Thyroid gland (tissue), 4 donors: ENCODE data around the gene ATP5PO. TPM values are rescaled to one million over a fixed set of nuclear protein-coding genes. Genes with fewer than 3 reads are reported as not detected.

Source experiments
- DNase-seq, 2 donors: peaks; one replicate each; pipeline ENCODE4 v3.0.0-alpha.2; 2019
- H3K27ac ChIP-seq, 3 donors: fragments of 200-600 bp; sonication (generic); 1 replicate in 2 of 3; 2 replicates in 1 of 3; pipeline ENCODE4 v1.5.1; 2016 to 2019; ENCODE audit warnings: mild to moderate bottlenecking in 1 of 3, moderate library complexity in 1 of 3
- H3K27me3 ChIP-seq: fragments of 200-600 bp; sonication (generic); one replicate; pipeline ENCODE4 v1.5.1; 2019
- H3K36me3 ChIP-seq, 2 donors: fragments of 200-600 bp; sonication (generic); one replicate each; pipeline ENCODE4 v1.5.1; 2016 to 2019
- H3K4me1 ChIP-seq, 2 donors: fragments of 200-600 bp; sonication (generic); one replicate each; pipeline ENCODE4 v1.5.1; 2017 to 2019
- H3K4me3 ChIP-seq, 3 donors: fragments of 200-600 bp; sonication (generic); replicated peaks in 1 of 3; 1 replicate in 2 of 3; 2 replicates in 1 of 3; pipeline ENCODE4 v1.5.1; 2016; ENCODE audit warnings: mild to moderate bottlenecking in 1 of 3
- H3K9me3 ChIP-seq: fragments of 200-600 bp; sonication (generic); one replicate; pipeline ENCODE4 v1.5.1; 2017
- POLR2A ChIP-seq, 2 donors: fragments of 450-650 bp; IDR thresholded peaks; one replicate each; pipeline ENCODE4 v1.6.1; 2017; ENCODE audit warnings: antibody characterized with exemption in 2 of 2, mild to moderate bottlenecking in 2 of 2, moderate library complexity in 1 of 2
- WGBS, 2 donors: methylation state at CpG; one replicate each; pipeline ENCODE4 v1.1.5; 2017; 5-methylcytosine and 5-hydroxymethylcytosine counted together
- intact Hi-C: fragments of 100-400 bp; cut with DNase I; formaldehyde crosslinking; loops from one replicate; pipeline ENCODE4 v1.15.1; 2023
- total RNA-seq, 4 donors: library from RNA; depleted of rRNA; stranded (reverse); fragments of >200 nt; gene quantifications; one replicate each; pipeline ENCODE4 v1.2.3, GENCODE V29; 2016
- TF ChIP-seq, protein P1 (sequence below), 6 experiments: fragments of 200-600 bp in 3 of 6; fragments of 450-650 bp in 3 of 6; sonication (generic) in 3 of 6; IDR thresholded peaks; one replicate each; pipeline ENCODE4 v1.5.1; 2016 to 2019; ENCODE audit warnings: antibody characterized with exemption in 6 of 6, mild to moderate bottlenecking in 2 of 6, inconsistent platforms in 1 of 6, moderate library complexity in 1 of 6

The ATP5PO gene, protein sequence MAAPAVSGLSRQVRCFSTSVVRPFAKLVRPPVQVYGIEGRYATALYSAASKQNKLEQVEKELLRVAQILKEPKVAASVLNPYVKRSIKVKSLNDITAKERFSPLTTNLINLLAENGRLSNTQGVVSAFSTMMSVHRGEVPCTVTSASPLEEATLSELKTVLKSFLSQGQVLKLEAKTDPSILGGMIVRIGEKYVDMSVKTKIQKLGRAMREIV
- 100 to 1,000 TPM; 201 to 300 (median 256) TPM for total RNA-seq

DNA sequence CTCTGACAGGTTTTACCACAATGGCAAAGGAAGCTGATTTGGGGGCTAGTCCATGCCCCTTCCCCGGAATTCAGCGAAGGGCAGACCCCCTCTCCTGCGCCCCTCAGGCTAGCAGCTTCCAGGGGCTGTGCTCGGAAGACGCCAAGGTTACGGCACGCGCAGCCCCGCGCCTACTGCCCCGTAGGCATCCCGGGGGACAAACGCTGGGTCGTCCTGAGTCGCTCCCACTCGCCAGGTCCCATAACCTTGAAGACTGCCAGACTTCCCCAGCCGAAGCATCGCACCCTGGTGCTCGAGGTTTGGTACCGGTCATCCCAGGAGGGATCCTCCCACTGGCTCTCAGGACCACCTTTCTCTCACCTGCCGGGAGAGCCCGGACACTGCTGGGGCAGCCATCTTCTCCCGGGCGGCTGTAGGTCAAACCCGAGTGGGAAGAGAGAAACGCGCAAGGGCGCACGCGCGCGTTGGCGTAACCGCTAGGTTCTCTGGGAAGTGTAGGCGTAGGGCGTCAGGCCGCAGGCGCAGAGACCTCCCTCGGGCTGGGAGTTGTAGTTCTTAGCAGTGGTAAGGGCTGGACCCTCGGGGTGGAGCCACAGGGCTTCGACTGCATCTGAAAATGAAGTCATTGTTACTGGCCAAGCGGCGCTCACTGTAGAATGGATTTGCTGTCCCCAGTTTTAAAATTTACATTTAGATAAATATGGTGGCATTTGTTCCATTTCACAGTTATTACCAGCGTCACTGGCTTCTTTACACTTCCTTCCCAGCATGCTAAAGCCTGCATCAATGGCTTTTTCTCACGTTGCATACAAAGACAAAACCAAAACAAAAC lies at the start of gene ATP5PO:
ATP5PO (minus strand) TSS at position 437 of the 832 bp plus-strand sequence; CDS start at position 396, 41 bp downstream.
- Histone ChIP-seq H3K9me3 (no peaks in the 10 kb centered on the region), H3K4me1 (peaks cover 0 to 3% of the 10 kb centered on the region in 2 donors), H3K4me3 (peak within 1 kb of the TSS; percentile 72 to 95 (median 84)), H3K27me3 (no peaks in the 10 kb centered on the region), H3K27ac (peak within 1 kb of the TSS; percentile 62 to 86 (median 80)), H3K36me3 (peaks cover 11 to 12% of the 10 kb centered on the region in 2 donors)
- WGBS, 2 donors, result 1% methylated on average over 36 to 42 of the region's 45 CpGs
- TF ChIP-seq, protein P1, sequence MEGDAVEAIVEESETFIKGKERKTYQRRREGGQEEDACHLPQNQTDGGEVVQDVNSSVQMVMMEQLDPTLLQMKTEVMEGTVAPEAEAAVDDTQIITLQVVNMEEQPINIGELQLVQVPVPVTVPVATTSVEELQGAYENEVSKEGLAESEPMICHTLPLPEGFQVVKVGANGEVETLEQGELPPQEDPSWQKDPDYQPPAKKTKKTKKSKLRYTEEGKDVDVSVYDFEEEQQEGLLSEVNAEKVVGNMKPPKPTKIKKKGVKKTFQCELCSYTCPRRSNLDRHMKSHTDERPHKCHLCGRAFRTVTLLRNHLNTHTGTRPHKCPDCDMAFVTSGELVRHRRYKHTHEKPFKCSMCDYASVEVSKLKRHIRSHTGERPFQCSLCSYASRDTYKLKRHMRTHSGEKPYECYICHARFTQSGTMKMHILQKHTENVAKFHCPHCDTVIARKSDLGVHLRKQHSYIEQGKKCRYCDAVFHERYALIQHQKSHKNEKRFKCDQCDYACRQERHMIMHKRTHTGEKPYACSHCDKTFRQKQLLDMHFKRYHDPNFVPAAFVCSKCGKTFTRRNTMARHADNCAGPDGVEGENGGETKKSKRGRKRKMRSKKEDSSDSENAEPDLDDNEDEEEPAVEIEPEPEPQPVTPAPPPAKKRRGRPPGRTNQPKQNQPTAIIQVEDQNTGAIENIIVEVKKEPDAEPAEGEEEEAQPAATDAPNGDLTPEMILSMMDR (IDR thresholded peaks at IDR 0.05), result no peak
- peak in 1 of 2 donors; percentile 92 for TF ChIP-seq POLR2A (IDR thresholded peaks at IDR 0.05)
- DNase-seq, result peak; percentile 98
- intact Hi-C loops, result loop anchor here (10.0 kb wide), 1 partner anchor 159 kb away; the partner anchor contains the start of genes MRPS6 and SLC5A3

DNA sequence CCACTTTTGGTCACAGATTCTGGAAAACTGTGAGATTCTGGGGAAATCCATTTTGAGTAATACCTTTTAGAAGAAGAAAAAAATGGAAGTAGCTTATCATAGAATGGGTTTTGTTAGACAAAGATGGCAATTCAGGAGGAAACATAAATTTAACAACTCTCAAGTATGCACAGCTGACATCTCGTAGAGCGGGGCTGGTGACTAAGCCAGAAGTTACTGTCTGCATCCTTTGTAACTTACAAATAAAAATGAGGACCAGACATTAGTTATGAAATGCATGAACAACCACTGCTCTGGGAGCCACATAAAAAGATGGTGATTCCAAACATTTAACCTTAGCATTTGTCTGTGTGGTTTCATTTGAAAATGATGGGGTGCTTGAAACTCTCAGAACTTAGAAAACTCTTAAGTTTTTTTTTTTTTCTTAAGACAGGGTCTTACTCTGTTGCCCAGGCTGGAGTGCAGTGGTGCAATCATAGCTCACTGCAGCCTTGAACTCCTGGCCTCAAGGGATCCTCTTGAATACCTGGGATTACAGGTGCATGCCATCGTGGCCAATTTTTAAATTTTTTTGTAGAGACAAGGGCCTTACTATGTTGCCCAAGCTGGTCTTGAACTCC lies 49.2 kb upstream of the ATP5PO start:
- intact Hi-C loops, result no loop called here
- Histone ChIP-seq H3K4me3 (no peak overlapping the region), H3K27me3 (no peaks in the 10 kb centered on the region), H3K9me3 (no peaks in the 10 kb centered on the region), H3K36me3 (no peaks in the 10 kb centered on the region), H3K27ac (no peak overlapping the region), H3K4me1 (no peaks in the 10 kb centered on the region)
- TF ChIP-seq, protein P1 (IDR thresholded peaks at IDR 0.05), result no peak
- TF ChIP-seq POLR2A (IDR thresholded peaks at IDR 0.05), result no peak
- WGBS, 2 donors, result 92 to 95% methylated on average over 3 of the region's 3 CpGs
- DNase-seq, result no peak

DNA sequence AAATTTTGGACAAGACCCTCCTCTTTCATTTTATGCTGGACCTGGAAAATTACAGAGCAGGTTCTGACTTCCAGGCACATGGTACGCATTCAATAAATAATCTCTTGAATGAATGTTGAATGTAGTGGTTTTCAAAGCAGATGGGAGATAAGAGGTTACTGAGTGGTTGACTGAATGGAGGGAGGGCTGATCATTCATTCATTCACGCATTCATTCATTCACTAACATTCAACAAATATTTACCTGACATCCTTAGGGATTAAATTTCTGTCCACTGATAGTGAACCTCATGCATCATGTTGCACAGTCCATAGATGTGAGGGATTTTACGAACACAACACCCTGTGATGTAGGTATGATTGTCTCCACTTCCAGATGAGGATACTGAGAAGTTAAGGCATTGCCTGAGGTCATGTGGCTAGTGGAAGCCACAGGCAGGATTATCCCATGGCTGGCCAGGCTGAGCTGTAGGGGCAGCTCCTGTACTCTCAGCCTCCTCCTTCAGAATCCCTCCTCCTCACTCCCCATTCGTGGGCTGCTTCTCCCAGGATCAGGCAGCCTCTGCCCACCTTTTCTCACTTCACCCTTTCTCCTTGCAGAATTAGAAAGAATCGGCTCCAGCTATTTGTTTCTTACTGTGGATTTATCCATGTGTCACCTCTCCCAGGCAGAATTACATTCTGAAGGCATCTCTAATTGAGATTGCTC lies 48.4 kb upstream of the ATP5PO start:
- Histone ChIP-seq H3K27me3 (no peaks in the 10 kb centered on the region), H3K9me3 (no peaks in the 10 kb centered on the region), H3K36me3 (no peaks in the 10 kb centered on the region), H3K27ac (no peak overlapping the region), H3K4me3 (no peak overlapping the region), H3K4me1 (no peaks in the 10 kb centered on the region)
- TF ChIP-seq, protein P1 (IDR thresholded peaks at IDR 0.05), result no peak
- no peak for TF ChIP-seq POLR2A (IDR thresholded peaks at IDR 0.05)
- intact Hi-C loops, result no loop called here
- 77 to 80% methylated on average over 5 of the region's 5 CpGs for WGBS, 2 donors
- DNase-seq, result no peak

DNA sequence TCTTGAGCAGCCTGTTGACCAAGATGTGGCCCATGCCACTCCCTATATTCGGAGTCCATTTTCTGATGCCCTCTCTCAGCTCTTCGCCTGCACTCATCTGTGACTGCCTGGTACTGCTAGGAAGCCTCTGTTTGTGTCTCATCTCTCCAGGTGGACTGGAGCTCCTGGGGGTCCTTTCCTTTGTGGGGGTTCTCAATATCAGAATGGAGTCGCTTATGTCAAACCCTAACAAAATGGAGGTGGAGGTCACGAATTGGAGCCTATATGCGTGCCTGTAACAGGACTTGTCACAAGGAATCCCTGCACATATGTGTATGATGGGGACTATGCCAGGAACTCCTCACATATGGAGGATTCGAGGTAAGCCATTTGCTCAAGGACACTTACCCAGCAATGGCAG lies 46.7 kb upstream of the ATP5PO start:
- Histone ChIP-seq H3K27ac (no peak overlapping the region), H3K4me1 (no peaks in the 10 kb centered on the region), H3K27me3 (no peaks in the 10 kb centered on the region), H3K4me3 (no peak overlapping the region), H3K9me3 (no peaks in the 10 kb centered on the region), H3K36me3 (no peaks in the 10 kb centered on the region)
- intact Hi-C loops, result no loop called here
- TF ChIP-seq, protein P1 (IDR thresholded peaks at IDR 0.05), result no peak
- no peak for TF ChIP-seq POLR2A (IDR thresholded peaks at IDR 0.05)
- WGBS, 2 donors, result 96 to 98% methylated on average over 6 of the region's 6 CpGs
- DNase-seq, result no peak
